Epithelial cell of esophagus (primary cell): ENCODE results near the gene ZC3H12A.

Source experiments
- DNase-seq: peaks from one replicate; pipeline ENCODE4 v3.0.0; 2010; ENCODE audit warnings: low read depth
- H3K4me3 ChIP-seq: 2 replicates; pipeline ENCODE4 v1.5.1; 2011; ENCODE audit warnings: mild to moderate bottlenecking, low read length, control low read depth
- CTCF ChIP-seq: IDR thresholded peaks from 2 replicates; pipeline ENCODE4 v1.5.1; 2011; ENCODE audit warnings: low read depth, mild to moderate bottlenecking, low read length, control low read depth, inconsistent platforms; ENCODE audit not compliant: insufficient read depth; ENCODE audit errors: missing control alignments

Gene ZC3H12A

GRCh38 chr1:37473431-37474045 is 842 bp upstream of the ZC3H12A start:
- DNase-seq: peak; percentile 43
- TF ChIP-seq CTCF: peak; percentile 27
- H3K4me3 ChIP-seq: peak overlapping the region; percentile 74

GRCh38 chr1:37474697-37475379 is 458 bp downstream of the ZC3H12A start:
- peak overlapping the region; percentile 97 for H3K4me3 ChIP-seq
- no peak for TF ChIP-seq CTCF
- no peak for DNase-seq

GRCh38 chr1:37475380-37476086 is 1.2 kb downstream of the ZC3H12A start:
- peak overlapping the region; percentile 97 for H3K4me3 ChIP-seq
- no peak for TF ChIP-seq CTCF
- no peak for DNase-seq

- no peak for DNase-seq
- peak overlapping the region; percentile 97 for H3K4me3 ChIP-seq
- no peak for TF ChIP-seq CTCF
Measured at GRCh38 chr1:37476087-37476452, 1.7 kb downstream of the ZC3H12A start.

- no peak for TF ChIP-seq CTCF
- peak; percentile 89 for DNase-seq
- H3K4me3 ChIP-seq: peak overlapping the region; percentile 97
Measured at GRCh38 chr1:37476460-37477197, 2.2 kb downstream of the ZC3H12A start.

DNA sequence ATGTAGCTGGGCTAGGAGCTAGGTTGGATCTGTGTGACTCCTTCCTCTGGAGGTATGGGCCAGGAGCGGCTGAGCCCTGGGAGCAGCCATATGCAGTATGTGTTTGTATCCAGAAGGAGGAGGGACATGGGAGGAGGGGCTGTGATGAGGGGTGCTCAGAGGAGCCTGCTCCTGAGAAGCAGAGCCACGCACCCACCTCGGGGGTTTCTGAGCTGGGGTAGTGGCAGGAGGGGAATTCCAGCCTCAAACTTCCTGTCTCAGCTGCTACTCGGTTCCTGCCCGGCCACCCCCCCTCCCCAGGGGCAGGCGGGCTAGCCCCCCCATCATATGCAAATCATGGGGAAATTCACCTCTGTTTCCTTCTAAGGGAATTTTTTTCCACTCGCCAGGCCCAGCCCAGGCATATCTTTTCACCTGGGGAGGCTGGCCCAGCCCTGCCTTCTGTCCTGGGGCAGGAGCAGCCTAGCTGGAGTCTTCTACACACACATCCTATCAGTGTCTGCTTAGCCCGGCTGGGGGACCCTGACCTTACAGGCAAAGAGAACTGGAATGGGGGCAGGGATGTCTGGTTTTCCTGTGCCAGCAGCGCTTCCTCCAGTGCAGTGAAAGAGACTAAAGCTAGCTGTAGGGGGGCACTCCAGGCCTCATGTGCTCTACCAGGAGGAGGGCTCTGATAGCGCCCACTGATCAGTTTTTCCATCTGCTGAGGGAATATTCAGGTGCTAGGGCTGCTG is 3.0 kb downstream of the ZC3H12A start:
- DNase-seq: peak; percentile 88
- H3K4me3 ChIP-seq: peak overlapping the region; percentile 97
- TF ChIP-seq CTCF: no peak
